GM18870 (cell line): Measurements from ENCODE around the gene VIL1.

Source experiments
- ATAC-seq: cut with Tn5 transposase; IDR thresholded peaks from one replicate; pipeline ENCODE4 v1.9.1; 2021; ENCODE audit warnings: moderate library complexity; ENCODE audit not compliant: unreplicated experiment

Gene VIL1

GRCh38 chr2:218394298-218395089, 24.4 kb upstream of the VIL1 start:
- no peak for ATAC-seq

GRCh38 chr2:218395090-218395444, 23.9 kb upstream of the VIL1 start:
- ATAC-seq: no peak

GRCh38 chr2:218395456-218395825, 23.5 kb upstream of the VIL1 start:
- no peak for ATAC-seq

- ATAC-seq: peak; percentile 34
Observed at GRCh38 chr2:218395826-218396687, 22.9 kb upstream of the VIL1 start.

GRCh38 chr2:218396688-218397462, 22.0 kb upstream of the VIL1 start:
- ATAC-seq: no peak

GRCh38 chr2:218397463-218397819, 21.5 kb upstream of the VIL1 start:
- no peak for ATAC-seq

GRCh38 chr2:218397820-218398436, 21.0 kb upstream of the VIL1 start:
- ATAC-seq: no peak

GRCh38 chr2:218398437-218399390, 20.2 kb upstream of the VIL1 start:
- peak; percentile 4 for ATAC-seq

- peak; percentile 28 for ATAC-seq
Observed at GRCh38 chr2:218399391-218400166, 19.3 kb upstream of the VIL1 start, which contains the start of gene CTDSP1. Gene CTDSP1, plus strand, starts transcription at chr2:218399868. Its CDS starts 223 bp downstream, at chr2:218400091.

GRCh38 chr2:218400167-218400929, 18.6 kb upstream of the VIL1 start:
- no peak for ATAC-seq

GRCh38 chr2:218400930-218401881, 17.7 kb upstream of the VIL1 start:
- no peak for ATAC-seq

GRCh38 chr2:218401890-218402289, 17.0 kb upstream of the VIL1 start:
- ATAC-seq: no peak

GRCh38 chr2:218402491-218402901, 16.4 kb upstream of the VIL1 start:
- ATAC-seq: no peak

GRCh38 chr2:218402911-218403411, 16.0 kb upstream of the VIL1 start:
- no peak for ATAC-seq

- no peak for ATAC-seq
Observed at GRCh38 chr2:218403810-218404209, 15.1 kb upstream of the VIL1 start.

GRCh38 chr2:218404351-218405085, 14.4 kb upstream of the VIL1 start:
- ATAC-seq: no peak
